Non-pigmented ciliary epithelial cell (primary cell): ENCODE results near the gene IFIT5.
"Not testable (repeated sequence)": the region's sequence is repeated elsewhere in the genome, so short reads cannot be mapped to it uniquely, and the experiment has no call there.

ENCODE experiments used
- DNase-seq: peaks from one replicate; pipeline ENCODE4 v3.0.0-alpha.2; 2010; ENCODE audit warnings: low read depth

Gene IFIT5

DNA sequence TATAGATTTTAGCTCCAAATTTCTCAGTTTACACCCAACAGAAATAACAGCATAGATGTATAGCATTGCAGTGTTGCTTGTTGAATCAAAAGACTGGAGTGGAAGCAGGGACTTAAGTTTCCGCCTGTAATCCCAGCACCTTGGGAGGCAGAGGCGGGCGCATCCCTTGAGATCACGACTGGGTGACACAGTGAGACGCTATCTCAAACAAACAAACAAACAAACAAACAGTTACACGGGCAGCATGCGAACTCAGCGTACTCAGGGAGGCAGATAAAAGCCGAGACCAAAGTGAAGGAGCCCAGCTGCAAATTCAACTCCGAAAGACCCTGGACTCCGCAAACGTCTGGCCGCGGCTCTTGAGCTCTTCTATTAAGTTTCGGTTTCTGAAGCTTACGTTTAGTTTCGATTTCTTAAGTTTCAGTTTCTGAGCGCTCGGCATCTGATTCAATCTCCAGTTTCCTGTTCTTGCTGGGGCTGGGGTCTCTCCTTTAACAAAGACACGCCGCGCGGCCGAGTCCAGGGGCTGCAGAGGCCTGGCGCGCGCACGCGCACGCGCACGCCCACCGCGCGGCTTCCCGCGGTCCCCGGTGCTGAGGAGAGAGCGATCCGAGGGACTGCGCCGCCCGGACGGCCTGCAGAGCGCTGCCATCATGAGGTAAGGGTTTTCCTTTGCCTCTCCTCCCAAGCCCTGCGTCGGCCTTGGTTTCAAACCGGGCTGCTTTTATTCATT lies at the start of gene IFIT5:
IFIT5 (plus strand) TSS at position 423 of the 733 bp plus-strand sequence; CDS start at position 654, 231 bp downstream.
- DNase-seq: no peak

GRCh38 chr10:89367529-89367928 lies 46.8 kb upstream of the IFIT5 start:
- DNase-seq: no peak

DNA sequence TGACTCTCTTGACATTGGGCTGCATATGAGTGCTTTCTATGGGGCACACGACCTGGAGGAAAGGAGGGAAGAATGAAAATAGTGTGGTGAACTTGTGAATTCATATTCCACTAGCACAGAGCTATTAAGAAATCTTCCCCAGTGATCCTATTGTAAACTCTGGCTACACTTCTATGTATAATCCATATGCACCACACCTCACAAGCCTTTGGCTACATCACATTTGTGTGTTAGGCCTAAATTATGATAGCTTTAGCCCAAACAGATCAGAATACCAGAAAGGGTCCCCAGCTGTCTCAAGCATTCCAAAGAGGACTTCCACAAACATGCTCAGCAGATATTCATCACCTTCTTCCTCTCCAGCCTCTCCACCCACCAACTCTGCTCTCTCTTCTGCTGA lies 46.2 kb upstream of the IFIT5 start:
- no peak for DNase-seq

DNA sequence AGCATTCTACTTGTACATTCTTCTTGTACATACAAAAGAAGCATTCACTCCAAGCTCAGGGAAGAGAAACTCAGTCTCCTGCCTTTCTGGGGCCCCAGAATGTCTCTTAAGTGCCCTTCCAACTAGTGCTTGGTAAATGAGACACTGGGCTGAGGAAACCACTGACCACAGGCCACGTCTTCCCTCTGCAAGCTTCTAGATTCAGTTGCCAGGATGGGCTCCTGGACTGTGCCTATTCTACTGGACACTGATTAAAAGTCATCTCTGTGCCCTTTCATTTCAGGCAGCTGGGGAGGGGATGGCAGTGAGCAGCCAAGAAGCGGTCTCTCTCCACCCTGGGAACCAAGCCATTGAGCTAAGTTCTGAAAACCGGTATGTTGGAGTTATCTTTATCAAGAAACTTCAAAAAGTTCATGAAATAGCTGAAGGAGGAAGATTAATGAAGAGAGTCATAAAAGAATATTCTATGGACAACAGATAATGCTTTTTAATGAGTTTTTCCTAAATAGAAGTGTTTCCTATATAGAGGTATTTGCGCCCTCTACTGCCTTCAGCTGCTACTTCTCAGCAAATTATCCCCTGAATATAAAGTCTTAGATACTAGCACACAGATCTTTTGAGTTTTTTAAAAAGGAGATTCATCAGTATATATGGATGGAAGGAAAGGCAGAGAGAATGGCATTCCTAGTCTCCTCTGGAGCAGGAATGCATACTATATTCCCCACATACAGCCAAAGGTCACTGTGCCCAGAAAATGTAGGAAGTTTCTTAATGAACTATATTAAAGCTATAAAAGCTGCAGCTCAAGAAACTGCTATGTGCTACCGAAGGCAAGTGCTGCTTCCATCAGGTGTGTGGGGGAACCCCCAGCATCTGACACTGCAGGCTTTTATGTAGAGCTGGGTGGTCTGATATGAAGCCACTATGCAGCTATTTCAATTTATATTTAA lies 44.9 kb upstream of the IFIT5 start:
- DNase-seq: no peak

- no peak for DNase-seq
Observed at GRCh38 chr10:89371079-89371478, 43.3 kb upstream of the IFIT5 start.

DNA sequence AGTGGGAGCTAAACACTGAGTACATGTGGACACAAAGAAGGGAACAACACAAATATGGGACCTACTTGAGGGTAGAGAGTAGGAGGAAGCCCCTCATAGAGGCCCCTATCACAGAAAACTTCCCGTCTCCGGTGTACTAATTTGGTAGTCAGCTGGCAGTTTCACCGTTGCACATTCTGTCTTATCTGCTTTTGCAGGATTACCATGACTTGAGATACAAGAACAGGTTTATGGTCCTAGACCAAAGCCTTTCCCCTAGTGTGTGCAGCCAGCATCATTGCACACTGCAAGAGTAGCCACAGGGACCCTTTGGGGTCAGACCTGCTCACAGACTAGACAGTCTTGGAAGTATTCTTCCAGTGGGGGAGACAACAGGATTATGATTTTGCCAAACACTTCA lies 42.4 kb upstream of the IFIT5 start:
- no peak for DNase-seq

GRCh38 chr10:89373916-89374711 lies 40.3 kb upstream of the IFIT5 start:
- peak; percentile 70 for DNase-seq

GRCh38 chr10:89374713-89375141 lies 39.6 kb upstream of the IFIT5 start:
- no peak for DNase-seq

DNA sequence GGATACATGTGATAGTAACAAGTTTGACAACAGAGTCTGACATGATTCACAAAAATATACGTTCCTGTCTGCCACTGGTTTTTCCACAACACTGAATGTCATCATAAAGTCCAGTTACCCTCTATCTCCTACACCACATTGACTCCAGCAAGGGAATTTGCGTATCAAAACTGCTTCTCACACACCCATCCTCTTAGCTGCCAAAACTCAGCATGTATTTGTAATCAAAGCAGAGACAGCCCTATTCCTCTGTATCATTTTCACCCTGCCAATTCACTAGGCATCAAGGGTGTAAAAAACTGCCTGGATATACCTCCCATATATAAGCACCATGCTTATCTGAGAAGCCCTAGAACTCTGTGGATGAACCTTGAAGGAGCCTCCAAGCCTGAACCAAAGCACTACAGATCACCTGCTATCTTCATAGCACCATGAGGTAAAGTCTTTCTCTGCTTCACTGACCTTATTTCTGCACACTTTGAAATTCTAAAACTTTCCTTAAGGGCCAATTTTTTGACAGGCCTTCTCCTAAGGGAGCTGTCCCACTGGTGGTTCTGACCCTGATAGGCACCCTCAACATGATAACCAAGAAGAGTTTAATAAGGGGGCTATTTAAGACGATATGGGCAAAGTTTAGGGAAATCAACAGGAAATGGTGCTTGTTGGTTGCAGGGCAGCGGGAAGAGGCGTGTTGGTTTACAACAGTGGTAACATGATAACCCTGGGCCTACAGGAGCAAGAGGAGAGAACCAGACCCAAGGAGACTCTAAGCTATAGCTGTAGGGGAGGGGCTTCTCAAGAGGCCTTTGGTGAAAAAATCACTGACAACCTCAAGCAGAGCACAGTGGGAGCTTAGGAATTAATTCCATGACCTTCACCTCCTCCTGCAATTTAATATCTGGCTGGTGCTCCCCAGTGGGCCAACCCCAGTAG lies 36.4 kb upstream of the IFIT5 start, which contains the start of gene IFIT1B:
IFIT1B (plus strand) TSS at position 352 of the 933 bp plus-strand sequence; CDS start at position 432, 80 bp downstream.
- no peak for DNase-seq

GRCh38 chr10:89379103-89379502 lies 35.3 kb upstream of the IFIT5 start:
- no peak for DNase-seq

DNA sequence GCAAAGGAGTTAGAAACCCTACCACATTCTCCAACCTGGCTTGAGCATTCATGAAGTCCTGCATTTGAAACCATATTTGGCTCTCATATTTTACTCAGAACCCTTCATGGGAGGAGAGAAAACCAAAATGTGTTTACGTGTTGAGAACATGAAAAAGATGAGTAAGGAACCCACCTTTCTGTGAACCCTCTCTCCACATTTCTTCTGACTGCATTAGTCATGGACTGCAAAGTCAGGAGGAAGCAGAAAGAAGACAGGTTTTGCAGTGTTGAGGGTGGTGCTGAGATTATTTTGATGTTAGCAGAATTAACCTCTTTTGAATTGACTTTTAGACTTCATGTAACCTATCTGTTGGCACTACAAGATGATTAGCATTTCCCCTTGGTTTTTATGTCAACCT lies 31.6 kb upstream of the IFIT5 start:
- DNase-seq: no peak

GRCh38 chr10:89384474-89385340 lies 29.7 kb upstream of the IFIT5 start:
- DNase-seq: no peak

DNA sequence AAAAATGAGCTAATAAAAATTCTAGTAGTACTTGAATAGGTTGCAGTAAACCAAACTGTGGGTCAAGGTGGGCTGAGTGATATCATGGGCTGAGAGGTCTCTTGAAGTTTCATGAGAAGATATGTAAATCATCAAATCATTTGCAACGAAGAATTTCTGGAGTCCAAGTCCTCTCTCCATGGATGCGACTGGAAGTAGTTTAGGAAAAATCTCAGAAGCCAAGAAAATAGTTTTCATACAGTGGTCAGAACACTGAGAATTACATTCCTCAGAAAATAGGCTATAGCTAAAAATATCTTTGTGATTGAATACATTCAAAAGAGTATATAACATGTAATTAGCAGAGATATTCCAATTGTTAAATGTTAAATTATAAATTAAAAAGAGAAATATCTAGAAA lies 25.6 kb upstream of the IFIT5 start:
- no peak for DNase-seq

DNA sequence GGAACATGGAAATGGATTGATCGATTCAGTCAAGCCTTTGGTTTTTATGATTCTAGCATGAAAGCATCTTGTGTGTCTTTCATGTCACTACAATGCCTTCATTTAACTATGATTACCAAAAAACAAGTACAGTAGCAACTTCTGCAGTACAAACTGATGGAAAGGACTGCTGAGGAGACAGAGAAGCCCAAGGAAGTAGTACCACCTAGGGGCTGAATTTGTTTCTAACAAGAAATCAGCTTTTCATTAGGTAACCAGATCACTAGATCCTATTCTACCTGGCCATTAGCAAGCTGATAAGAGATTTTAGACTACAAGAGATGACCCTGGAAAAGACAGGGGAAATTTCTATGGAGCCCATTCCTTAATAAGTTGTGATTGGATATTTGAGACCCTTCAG lies 25.1 kb upstream of the IFIT5 start:
- DNase-seq: no peak

GRCh38 chr10:89390476-89391225 lies 23.7 kb upstream of the IFIT5 start:
- no peak for DNase-seq

DNA sequence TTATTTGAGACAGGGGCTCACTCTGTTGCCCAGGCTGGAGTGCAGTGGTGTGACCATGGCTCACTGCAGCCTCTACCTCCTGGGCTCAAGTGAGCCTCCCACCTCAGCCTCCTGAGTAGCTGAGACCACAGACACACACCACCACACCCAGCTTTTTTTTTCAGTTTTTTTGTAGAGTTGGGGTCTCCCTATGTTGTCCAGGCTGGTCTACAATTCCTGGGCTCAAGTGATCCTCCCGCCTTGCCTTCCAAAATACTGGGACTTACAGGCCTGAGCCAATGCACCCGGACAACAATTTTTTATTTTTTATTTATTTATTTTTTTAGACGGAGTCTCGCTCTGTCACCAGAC lies 23.2 kb upstream of the IFIT5 start:
- DNase-seq: not testable (repeated sequence)

GRCh38 chr10:89391907-89392756 lies 22.2 kb upstream of the IFIT5 start, which contains the start of gene IFIT1:
IFIT1 (plus strand) TSS chr10:89392623; CDS start chr10:89392713, 90 bp downstream.
- peak; percentile 88 for DNase-seq

DNA sequence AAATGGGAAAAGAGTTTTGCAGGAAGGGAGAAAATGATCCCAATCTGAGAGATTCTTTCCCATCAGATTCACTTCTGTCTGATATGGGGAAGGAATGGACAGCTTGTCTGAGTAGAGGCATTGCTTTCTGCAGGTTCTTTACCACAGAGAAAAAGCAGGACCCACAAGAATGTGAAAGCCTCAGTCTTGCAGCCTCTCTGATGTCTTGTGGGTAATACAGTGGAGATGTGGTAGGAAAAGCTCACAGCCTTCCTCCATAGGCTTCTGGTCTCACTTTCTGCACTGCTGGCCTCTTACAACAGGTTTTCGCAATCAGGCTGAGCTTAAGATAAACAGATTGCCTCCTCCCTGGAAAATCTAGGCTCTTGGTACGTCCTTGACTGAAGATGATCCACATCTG lies 21.4 kb upstream of the IFIT5 start:
- DNase-seq: peak; percentile 73
